ENCODE data around the gene EAPP. TPM values are rescaled to one million over a fixed set of nuclear protein-coding genes. Genes with fewer than 3 reads are reported as not detected.

EAPP gene, protein sequence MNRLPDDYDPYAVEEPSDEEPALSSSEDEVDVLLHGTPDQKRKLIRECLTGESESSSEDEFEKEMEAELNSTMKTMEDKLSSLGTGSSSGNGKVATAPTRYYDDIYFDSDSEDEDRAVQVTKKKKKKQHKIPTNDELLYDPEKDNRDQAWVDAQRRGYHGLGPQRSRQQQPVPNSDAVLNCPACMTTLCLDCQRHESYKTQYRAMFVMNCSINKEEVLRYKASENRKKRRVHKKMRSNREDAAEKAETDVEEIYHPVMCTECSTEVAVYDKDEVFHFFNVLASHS
- 28.2 and 33.3 TPM in 2 replicates for total RNA-seq

DNA sequence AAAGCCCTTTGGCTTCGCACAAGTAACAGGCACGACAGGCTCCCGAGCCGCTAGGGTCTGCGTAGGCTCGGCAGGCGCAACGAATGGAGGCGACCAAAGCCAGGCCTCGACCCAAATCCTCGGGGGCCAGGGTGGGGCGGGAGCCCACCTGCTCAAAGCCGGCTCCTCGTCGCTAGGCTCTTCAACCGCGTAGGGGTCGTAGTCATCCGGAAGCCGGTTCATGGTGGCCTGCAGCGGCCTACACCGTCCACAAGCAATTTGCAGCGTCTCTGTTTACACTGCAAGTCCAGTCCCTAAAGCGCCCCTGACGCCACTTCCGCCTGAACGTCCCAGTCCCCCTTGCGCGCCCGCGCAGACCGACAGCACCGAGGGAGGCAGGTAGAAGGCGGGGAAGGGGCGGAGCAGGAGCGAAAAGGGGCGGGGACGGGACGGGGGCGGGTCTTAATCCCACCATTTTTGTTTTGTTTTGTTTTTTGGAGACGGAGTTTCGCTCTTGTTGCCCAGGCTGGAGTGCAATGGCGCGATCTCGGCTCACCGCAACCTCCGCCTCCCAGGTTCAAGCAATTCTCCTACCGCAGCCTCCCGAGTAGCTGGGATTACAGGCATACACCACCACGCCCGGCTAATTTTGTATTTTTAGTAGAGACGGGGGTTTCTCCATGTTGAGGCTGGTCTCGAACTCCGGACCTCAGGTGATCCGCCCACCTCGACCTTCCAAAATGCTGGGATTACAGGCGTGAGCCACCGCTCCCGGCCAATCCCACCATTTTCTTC is at the start of gene EAPP:
Gene EAPP (minus strand): TSS at position 295 of the 774 bp plus-strand sequence. CDS start 73 bp downstream, at position 222.

Other genes with a start within 250 kb of the EAPP start
- 12.6 and 13.7 TPM in 2 replicates for gene SPTSSA, start 77.5 kb downstream of the EAPP start, total RNA-seq
- gene SNX6, start 90.4 kb upstream of the EAPP start, total RNA-seq = 148 and 157 TPM in 2 replicates
- 68.7 and 82.9 TPM in 2 replicates for gene CFL2, start 174.9 kb upstream of the EAPP start, total RNA-seq

Data from bronchus fibroblast of lung (primary cell).